Ovary (tissue), 9 donors: Measurements from ENCODE around the gene MT3. TPM values are rescaled to one million over a fixed set of nuclear protein-coding genes. Genes with fewer than 3 reads are reported as not detected.

Source experiments
- DNase-seq, 5 donors: peaks; one replicate each; pipeline ENCODE4 v3.0.0-alpha.2; 2019 to 2020
- H3K27ac ChIP-seq, 2 donors: fragments of 200-600 bp; one replicate each; pipeline versions ENCODE4 v1.5.1 to v1.8.0; 2019 to 2022
- H3K27me3 ChIP-seq: fragments of 200-600 bp; one replicate; pipeline ENCODE4 v1.8.0; 2022
- H3K36me3 ChIP-seq: fragments of 200-600 bp; sonication (generic); one replicate; pipeline ENCODE4 v1.5.1; 2019
- H3K4me1 ChIP-seq: one replicate; pipeline ENCODE4 v1.8.1; 2013; ENCODE audit warnings: mild to moderate bottlenecking, moderate library complexity; ENCODE audit not compliant: insufficient read depth
- H3K4me3 ChIP-seq: fragments of 200-600 bp; sonication (generic); one replicate; pipeline ENCODE4 v1.5.1; 2017
- H3K9me3 ChIP-seq, 2 donors: fragments of 200-600 bp in 1 of 2; sonication (generic) in 1 of 2; one replicate each; pipeline versions ENCODE4 v1.5.1 to v1.8.1; 2013 to 2019; ENCODE audit warnings: mild to moderate bottlenecking in 1 of 2, moderate library complexity in 1 of 2
- EP300 ChIP-seq: sonication (generic); formaldehyde crosslinking; IDR thresholded peaks from one replicate; pipeline ENCODE4 v1.6.1; 2017; ENCODE audit warnings: antibody characterized with exemption
- POLR2A ChIP-seq: fragments of 450-650 bp; IDR thresholded peaks from one replicate; pipeline ENCODE4 v1.6.1; 2017; ENCODE audit warnings: antibody characterized with exemption, mild to moderate bottlenecking, moderate library complexity
- WGBS, 3 donors: extraction: QIAGEN DNeasy Blood & Tissue Kit in 1 of 3; methylation state at CpG; one replicate each; pipeline versions ENCODE4 v1.1.5 to v1.1.7; 2013 to 2017; 5-methylcytosine and 5-hydroxymethylcytosine counted together
- intact Hi-C, 4 donors: fragments of 100-400 bp; cut with DNase I; formaldehyde crosslinking; loops; one replicate each; pipeline versions ENCODE4 v1.11.0 to v1.15.1; 2022 to 2023
- polyA plus RNA-seq, 2 donors: library from polyadenylated mRNA; stranded (reverse); fragments of 200-250 nt in 1 of 2; fragments of 350-450 nt in 1 of 2; fragmentation: Illumina TruSeq in 1 of 2; extraction: RNeasy Lipid Tissue Mini Kit (QIAGEN cat#74804) in 1 of 2; gene quantifications; one replicate each; pipeline ENCODE4 v1.2.3, GENCODE V29; 2013 to 2014
- total RNA-seq, 7 donors: library from RNA; depleted of rRNA in 2 of 7; stranded (reverse); fragments of >200 nt in 2 of 7; fragmentation: NEBNext Ultra II Directional in 3 of 7; extraction: Animal tissue kit (Norgen Biotek cat#: 25700) in 3 of 7; gene quantifications; one replicate each; pipeline versions ENCODE4 v1.1.0 to v1.2.4, GENCODE V29; 2016 to 2023
- TF ChIP-seq, protein P1 (sequence below), 3 donors: fragments of 450-650 bp in 2 of 3; fragments of 200-600 bp in 1 of 3; IDR thresholded peaks; one replicate each; pipeline versions ENCODE4 v1.5.1 to v1.8.0; 2016 to 2022; ENCODE audit warnings: antibody characterized with exemption in 3 of 3, mild to moderate bottlenecking in 1 of 3
- donor health status: DM: no; HTN: no; CAD: no; lungs with moderate emphysema.
- donor health status: DM: no; HTN: no; CAD: no.
- donor health status: Bipolar disorder and iron deficiency.
- donor health status: DM: yes; HTN: yes; CAD: no.
- donor health status: DM: no; HTN: no; CAD: no.
- donor health status: DM: yes; HTN: yes; CAD: no.

MT3 gene
- total and polyA plus RNA-seq, 9 donors: 0.53 to 4.8 (median 1.4) TPM; not detected in 3

- no peaks in the 10 kb centered on the region for H3K27me3 ChIP-seq
- peaks cover 14% of the 10 kb centered on the region for H3K4me1 ChIP-seq
- WGBS, 3 donors: 90 to 95% (median 92%) methylated on average over 4 of the region's 4 CpGs
- no peak for DNase-seq
- no peaks in the 10 kb centered on the region for H3K36me3 ChIP-seq
- H3K4me3 ChIP-seq: no peak overlapping the region
- intact Hi-C loops: loop anchor here in 1 of 4 donors (5.0 to 10.0 kb wide), 2 partner anchors 382 to 700 kb away; partner anchors contain the start of gene NLRC5
- no peaks in the 10 kb centered on the region for H3K9me3 ChIP-seq
- no peak overlapping the region for H3K27ac ChIP-seq
- TF ChIP-seq, protein P1, sequence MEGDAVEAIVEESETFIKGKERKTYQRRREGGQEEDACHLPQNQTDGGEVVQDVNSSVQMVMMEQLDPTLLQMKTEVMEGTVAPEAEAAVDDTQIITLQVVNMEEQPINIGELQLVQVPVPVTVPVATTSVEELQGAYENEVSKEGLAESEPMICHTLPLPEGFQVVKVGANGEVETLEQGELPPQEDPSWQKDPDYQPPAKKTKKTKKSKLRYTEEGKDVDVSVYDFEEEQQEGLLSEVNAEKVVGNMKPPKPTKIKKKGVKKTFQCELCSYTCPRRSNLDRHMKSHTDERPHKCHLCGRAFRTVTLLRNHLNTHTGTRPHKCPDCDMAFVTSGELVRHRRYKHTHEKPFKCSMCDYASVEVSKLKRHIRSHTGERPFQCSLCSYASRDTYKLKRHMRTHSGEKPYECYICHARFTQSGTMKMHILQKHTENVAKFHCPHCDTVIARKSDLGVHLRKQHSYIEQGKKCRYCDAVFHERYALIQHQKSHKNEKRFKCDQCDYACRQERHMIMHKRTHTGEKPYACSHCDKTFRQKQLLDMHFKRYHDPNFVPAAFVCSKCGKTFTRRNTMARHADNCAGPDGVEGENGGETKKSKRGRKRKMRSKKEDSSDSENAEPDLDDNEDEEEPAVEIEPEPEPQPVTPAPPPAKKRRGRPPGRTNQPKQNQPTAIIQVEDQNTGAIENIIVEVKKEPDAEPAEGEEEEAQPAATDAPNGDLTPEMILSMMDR (IDR thresholded peaks at IDR 0.05): no peak
- TF ChIP-seq EP300: no peak
- TF ChIP-seq POLR2A: no peak
These were observed 15.6 kb downstream of the MT3 start for GRCh38 chr16:56604966-56605365.

- TF ChIP-seq POLR2A: no peak
- TF ChIP-seq, protein P1 (IDR thresholded peaks at IDR 0.05): no peak
- no peak for TF ChIP-seq EP300
- intact Hi-C loops: loop anchor here in 1 of 4 donors (5.0 to 10.0 kb wide), 2 partner anchors 382 to 699 kb away; partner anchors contain the start of gene NLRC5
- Histone ChIP-seq H3K4me1 (peaks cover 19% of the 10 kb centered on the region), H3K9me3 (no peaks in the 10 kb centered on the region), H3K27me3 (no peaks in the 10 kb centered on the region), H3K27ac (no peak overlapping the region), H3K36me3 (no peaks in the 10 kb centered on the region), H3K4me3 (no peak overlapping the region)
- no peak for DNase-seq
- WGBS, 3 donors: 86 to 97% (median 88%) methylated on average over 1 of the region's 1 CpG
These were observed 16.1 kb downstream of the MT3 start for GRCh38 chr16:56605475-56605874.

DNA sequence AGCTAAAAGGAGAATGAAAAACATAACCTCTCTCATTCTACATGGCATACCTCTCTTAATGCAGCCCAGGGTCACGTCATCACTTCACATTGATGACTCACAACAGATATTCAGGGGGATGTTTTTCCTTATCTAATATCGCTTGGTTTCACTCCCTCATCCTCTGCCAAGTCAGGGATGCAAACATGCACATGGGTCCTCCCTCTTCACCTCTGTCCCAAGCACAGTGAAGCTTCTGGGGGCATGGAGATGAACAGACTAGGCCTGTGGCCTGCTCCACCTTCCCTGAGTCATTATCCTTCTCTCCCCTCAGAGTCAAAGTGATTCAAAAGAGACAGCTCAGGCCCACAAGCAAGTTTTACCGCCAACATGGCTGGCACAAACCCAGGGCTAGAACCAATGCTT lies 16.7 kb downstream of the MT3 start:
- 45 to 57% (median 56%) methylated on average over 3 of the region's 3 CpGs for WGBS, 3 donors
- Histone ChIP-seq H3K4me3 (no peak overlapping the region), H3K27ac (peak overlapping the region; percentile 79 to 81), H3K36me3 (no peaks in the 10 kb centered on the region), H3K27me3 (no peaks in the 10 kb centered on the region), H3K9me3 (no peaks in the 10 kb centered on the region), H3K4me1 (peaks cover 22% of the 10 kb centered on the region)
- TF ChIP-seq EP300 (no peak), POLR2A (no peak)
- TF ChIP-seq, protein P1 (IDR thresholded peaks at IDR 0.05): no peak
- DNase-seq: peak; percentile 54 to 76 (median 67)
- intact Hi-C loops: loop anchor here in 1 of 4 donors (5.0 to 10.0 kb wide), 2 partner anchors 381 to 699 kb away; partner anchors contain the start of gene NLRC5

GRCh38 chr16:56606476-56607108 lies 17.3 kb downstream of the MT3 start:
- Histone ChIP-seq H3K27ac (peak overlapping the region; percentile 79 to 81), H3K27me3 (no peaks in the 10 kb centered on the region), H3K36me3 (no peaks in the 10 kb centered on the region), H3K4me3 (no peak overlapping the region), H3K9me3 (no peaks in the 10 kb centered on the region), H3K4me1 (peaks cover 26% of the 10 kb centered on the region)
- DNase-seq: peak in 4 of 5 donors; percentile 40 to 65 (median 48)
- intact Hi-C loops: loop anchor here in 1 of 4 donors (5.0 to 10.0 kb wide), 2 partner anchors 381 to 698 kb away; partner anchors contain the start of gene NLRC5
- no peak for TF ChIP-seq EP300
- TF ChIP-seq POLR2A: no peak
- TF ChIP-seq, protein P1 (IDR thresholded peaks at IDR 0.05): no peak
- 23 to 28% (median 26%) methylated on average over 8 of the region's 8 CpGs for WGBS, 3 donors
